PFSK-1 (cell line): Measurements from ENCODE around the gene CD44.

Source experiments
- POLR2AphosphoS5 ChIP-seq: IDR thresholded peaks from 2 replicates; pipeline ENCODE4 v1.6.1; 2012; ENCODE audit warnings: low read depth, mild to moderate bottlenecking, control low read depth, low read length, moderate library complexity
- SIN3A ChIP-seq: IDR thresholded peaks from 2 replicates; pipeline ENCODE4 v1.6.1; 2012; ENCODE audit warnings: mild to moderate bottlenecking, low read length, moderate library complexity, borderline replicate concordance; ENCODE audit not compliant: insufficient read depth
- TAF1 ChIP-seq: IDR thresholded peaks from 2 replicates; pipeline ENCODE4 v1.6.1; 2012; ENCODE audit warnings: low read length, control low read depth, borderline replicate concordance; ENCODE audit not compliant: insufficient read depth
- TF ChIP-seq, protein P1 (sequence below), 2 experiments: IDR thresholded peaks; 2 replicates each; pipeline versions ENCODE4 v1.6.1 to v1.8.0; 2011 to 2012; ENCODE audit warnings: low read depth in 2 of 2, low read length in 2 of 2, control low read depth in 1 of 2, inconsistent platforms in 1 of 2, mild to moderate bottlenecking in 1 of 2, moderate library complexity in 1 of 2; ENCODE audit not compliant: insufficient read depth in 1 of 2

DNA sequence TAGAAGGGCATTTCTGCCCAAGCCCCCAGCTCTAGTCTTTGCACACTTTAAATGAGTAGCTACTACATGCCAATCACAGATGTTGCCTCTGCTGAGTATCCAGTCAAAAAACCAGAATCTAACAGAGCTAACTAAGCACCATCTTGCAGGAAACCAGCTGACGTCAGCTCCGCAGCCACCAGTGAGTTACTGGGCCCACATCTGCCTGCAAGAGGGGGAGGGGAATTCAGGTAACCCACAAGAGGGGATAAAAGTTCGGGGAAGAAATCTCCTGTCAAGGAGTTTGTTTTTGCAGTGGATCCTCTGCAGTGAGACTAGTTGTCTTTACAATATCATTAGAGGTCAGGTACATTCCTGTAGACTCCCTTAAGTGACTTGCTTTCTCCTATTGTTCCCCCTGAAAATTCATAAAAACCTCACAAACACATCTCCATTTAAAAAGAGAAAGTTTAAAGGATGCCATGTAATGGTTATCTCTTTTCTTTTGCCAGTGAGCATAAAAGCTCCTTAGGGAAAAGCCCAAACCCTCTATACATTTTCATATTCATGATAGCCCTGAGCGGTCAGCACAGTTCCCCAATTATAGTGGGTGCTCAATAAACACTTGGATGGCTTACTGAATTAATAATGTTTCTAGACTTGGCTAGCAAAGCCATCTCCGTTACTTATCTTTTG lies 9.3 kb downstream of the CD44 start:
- TF ChIP-seq SIN3A (no peak), POLR2AphosphoS5 (no peak), TAF1 (no peak)
- TF ChIP-seq, protein P1, sequence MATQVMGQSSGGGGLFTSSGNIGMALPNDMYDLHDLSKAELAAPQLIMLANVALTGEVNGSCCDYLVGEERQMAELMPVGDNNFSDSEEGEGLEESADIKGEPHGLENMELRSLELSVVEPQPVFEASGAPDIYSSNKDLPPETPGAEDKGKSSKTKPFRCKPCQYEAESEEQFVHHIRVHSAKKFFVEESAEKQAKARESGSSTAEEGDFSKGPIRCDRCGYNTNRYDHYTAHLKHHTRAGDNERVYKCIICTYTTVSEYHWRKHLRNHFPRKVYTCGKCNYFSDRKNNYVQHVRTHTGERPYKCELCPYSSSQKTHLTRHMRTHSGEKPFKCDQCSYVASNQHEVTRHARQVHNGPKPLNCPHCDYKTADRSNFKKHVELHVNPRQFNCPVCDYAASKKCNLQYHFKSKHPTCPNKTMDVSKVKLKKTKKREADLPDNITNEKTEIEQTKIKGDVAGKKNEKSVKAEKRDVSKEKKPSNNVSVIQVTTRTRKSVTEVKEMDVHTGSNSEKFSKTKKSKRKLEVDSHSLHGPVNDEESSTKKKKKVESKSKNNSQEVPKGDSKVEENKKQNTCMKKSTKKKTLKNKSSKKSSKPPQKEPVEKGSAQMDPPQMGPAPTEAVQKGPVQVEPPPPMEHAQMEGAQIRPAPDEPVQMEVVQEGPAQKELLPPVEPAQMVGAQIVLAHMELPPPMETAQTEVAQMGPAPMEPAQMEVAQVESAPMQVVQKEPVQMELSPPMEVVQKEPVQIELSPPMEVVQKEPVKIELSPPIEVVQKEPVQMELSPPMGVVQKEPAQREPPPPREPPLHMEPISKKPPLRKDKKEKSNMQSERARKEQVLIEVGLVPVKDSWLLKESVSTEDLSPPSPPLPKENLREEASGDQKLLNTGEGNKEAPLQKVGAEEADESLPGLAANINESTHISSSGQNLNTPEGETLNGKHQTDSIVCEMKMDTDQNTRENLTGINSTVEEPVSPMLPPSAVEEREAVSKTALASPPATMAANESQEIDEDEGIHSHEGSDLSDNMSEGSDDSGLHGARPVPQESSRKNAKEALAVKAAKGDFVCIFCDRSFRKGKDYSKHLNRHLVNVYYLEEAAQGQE (IDR thresholded peaks at IDR 0.05; ENCODE audit: insufficient read depth in 1 of 2, low read depth in 2 of 2, low read length in 2 of 2): no peak
